Measurements from ENCODE around the gene ANKRD40.

DNA sequence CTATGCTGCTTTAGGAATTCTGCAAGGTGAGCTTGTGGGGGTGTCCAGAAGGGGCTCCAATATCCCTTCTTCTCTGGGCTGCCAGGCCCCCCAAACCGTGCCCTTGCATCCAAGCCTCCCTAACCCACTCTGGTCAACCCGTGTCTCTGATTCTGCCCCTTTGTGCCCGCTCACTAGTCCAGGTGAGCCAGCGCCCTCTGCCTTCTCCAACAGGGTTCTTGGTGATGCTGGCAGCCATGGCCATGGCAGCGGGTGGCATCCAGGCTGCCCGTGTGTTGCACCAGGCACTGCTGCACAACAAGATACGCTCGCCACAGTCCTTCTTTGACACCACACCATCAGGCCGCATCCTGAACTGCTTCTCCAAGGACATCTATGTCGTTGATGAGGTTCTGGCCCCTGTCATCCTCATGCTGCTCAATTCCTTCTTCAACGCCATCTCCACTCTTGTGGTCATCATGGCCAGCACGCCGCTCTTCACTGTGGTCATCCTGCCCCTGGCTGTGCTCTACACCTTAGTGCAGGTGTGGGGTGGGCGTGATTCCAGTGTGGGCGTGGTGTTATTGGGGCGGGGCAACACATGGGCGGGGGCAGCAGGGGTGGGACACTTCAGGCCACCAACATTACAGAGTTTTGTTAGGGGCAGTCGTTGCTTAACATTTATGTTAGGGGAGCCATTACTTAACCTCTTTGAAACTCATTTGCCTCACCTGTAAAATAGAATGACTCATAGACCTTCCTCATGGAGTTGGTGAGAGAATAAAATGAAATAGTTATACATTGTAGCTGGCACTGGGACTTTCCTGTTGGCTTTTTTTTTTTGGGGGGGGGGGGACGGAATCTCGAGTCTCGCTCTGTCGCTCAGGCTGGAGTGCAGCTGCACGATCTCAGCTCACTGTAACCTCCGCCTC, 31.4 kb downstream of the ANKRD40 start:
- TF ChIP-seq, protein P1, sequence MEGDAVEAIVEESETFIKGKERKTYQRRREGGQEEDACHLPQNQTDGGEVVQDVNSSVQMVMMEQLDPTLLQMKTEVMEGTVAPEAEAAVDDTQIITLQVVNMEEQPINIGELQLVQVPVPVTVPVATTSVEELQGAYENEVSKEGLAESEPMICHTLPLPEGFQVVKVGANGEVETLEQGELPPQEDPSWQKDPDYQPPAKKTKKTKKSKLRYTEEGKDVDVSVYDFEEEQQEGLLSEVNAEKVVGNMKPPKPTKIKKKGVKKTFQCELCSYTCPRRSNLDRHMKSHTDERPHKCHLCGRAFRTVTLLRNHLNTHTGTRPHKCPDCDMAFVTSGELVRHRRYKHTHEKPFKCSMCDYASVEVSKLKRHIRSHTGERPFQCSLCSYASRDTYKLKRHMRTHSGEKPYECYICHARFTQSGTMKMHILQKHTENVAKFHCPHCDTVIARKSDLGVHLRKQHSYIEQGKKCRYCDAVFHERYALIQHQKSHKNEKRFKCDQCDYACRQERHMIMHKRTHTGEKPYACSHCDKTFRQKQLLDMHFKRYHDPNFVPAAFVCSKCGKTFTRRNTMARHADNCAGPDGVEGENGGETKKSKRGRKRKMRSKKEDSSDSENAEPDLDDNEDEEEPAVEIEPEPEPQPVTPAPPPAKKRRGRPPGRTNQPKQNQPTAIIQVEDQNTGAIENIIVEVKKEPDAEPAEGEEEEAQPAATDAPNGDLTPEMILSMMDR (IDR thresholded peaks at IDR 0.05), result no peak
- TF ChIP-seq EZH2 (IDR thresholded peaks at IDR 0.05), result no peak
- TF ChIP-seq EZH2phosphoT487 (IDR thresholded peaks at IDR 0.05), result no peak
